Hematopoietic multipotent progenitor cell (in vitro differentiated cells): ENCODE results near the gene KDM5D. TPM values are rescaled to one million over a fixed set of nuclear protein-coding genes. Genes with fewer than 3 reads are reported as not detected.

ENCODE experiments used
- DNase-seq, 3 donors: peaks; one replicate each; pipeline ENCODE4 v3.0.0-alpha.2; 2011 to 2015; ENCODE audit warnings: low read depth in 2 of 3, low spot score in 2 of 3
- total RNA-seq: library from RNA; depleted of rRNA; stranded (reverse); fragments of >200 nt; gene quantifications from one replicate; pipeline ENCODE4 v1.2.3, GENCODE V29; 2012

The KDM5D gene
- 97.5 TPM for total RNA-seq

DNA sequence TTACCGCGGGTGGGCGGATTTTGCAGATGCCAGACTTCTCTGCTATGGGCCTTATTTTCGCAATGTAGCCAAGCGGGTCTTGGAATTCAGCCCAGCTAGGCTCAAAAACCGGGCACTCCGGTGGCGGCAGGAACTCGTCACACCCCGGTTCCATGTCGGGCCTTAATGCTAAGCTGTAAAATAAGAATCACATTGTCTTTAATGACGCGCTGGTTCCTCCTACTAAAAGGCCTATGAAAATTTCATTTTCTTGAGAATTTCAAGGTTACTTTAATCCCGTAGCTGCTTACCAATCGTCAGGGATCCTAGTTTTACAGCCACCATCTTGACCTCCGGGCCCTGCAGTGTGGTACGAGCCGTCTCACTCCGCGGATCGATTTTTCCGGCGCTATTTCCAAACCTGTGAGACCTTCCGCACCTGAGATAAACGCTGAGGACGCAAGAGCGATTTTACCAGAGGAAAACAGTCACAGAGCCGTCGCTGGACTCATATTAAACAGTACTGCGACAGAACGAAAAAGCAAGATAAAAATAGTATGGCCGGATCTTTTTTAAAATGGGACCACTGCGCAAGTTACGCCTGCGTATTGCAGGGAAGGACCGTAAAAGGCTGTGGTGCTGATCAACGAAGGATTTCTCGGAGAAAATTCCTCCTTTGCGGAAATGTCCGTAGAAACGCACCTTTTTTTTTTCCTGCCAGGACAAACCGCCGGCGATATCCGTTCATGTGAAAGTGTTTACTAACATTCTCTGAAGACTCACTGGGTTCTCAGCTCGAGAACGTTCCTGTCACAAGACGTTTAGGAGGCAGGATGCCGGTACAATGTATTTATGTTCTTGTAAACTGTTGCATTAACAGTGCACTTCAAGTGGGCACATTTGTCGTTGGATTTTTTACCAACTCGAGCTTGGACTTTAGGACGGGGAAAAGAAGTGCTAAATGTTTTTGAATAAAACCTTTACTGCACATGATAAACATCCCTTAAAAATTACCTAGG, at the start of gene KDM5D:
Gene KDM5D, minus strand, starts transcription at position 346 of the 998 bp plus-strand sequence. Its CDS starts 192 bp downstream, at position 154.
- DNase-seq = peak in 2 of 3 donors; percentile 76 to 79

DNA sequence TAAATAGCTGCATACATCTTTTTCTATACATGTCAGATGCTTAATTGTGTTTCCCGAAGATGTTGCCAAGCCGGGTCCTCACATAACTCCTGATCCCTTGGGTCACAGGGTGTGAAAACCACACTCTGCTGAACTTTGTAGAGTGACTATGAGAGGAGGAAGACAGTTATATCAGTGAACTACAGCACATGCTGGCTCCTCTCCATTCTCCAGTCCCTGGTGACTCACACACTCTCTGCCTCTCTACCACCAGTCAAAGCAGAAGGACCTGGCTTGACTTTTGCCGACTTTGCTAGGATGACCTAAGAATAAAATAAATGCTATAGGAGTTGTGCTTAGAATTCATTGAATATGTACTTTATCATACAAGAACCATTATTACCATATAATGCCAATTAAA, 23.8 kb upstream of the KDM5D start:
- no peak for DNase-seq

DNA sequence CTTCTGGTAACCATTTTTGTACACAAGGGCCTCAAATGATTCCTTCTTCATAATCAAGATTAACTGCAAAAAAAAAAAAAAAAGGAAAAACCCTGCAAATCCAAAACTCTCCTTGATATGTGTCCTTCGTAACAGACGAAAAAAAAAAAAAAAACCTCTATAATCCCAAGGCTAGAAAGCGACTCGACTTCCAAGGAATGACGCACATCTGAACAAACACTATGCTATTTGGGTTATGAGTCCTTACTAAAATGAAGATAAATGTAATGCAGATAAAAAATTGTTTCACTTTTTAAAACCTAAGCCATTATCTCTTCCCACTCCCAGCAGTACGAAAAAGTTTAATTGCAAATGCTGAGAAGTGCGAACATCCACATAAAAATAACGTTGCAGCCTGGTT, 1.2 kb downstream of the KDM5D start:
- DNase-seq = no peak

- DNase-seq = no peak
These were observed 2.4 kb downstream of the KDM5D start for GRCh38 chrY:19742153-19742552.

- no peak for DNase-seq
These were observed 10.1 kb downstream of the KDM5D start for GRCh38 chrY:19734425-19734824.

DNA sequence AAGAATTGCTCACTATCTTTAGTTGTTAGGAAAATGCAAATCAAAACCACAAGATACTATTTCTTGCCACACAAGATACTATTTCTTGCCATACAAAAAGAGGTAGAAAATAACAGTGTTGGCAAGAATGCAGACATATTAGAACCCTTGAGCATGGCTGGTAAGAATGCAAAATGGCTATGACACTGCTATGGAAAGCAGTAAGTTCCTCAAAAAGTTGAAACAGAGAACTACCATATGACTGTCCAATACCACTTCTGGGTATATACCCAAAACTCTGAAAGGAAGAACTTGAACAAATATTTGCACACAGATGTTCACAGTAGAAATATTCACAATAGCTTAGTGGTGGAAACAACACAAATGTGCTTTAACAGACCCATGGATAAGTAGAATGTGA, 26.6 kb downstream of the KDM5D start:
- no peak for DNase-seq

DNA sequence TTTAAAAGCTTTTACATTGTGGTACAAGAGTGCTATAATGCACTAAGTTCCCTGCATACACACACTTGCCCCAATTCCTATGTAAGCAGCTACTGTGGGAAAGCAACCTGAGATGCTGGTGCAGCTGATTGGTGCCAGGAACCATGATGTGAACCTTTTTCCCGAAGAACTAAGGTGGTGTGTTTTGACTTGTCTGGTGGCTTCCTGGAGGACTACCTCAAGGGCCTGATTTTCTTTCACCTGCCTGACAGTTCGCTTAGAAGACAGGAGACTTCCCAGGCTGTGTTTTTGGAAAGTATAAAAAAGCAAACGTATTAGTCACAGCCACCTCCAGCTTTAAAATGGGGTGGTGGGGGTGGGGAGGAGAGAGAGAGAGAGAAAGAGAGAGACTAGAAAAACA, 27.4 kb downstream of the KDM5D start:
- no peak for DNase-seq

DNA sequence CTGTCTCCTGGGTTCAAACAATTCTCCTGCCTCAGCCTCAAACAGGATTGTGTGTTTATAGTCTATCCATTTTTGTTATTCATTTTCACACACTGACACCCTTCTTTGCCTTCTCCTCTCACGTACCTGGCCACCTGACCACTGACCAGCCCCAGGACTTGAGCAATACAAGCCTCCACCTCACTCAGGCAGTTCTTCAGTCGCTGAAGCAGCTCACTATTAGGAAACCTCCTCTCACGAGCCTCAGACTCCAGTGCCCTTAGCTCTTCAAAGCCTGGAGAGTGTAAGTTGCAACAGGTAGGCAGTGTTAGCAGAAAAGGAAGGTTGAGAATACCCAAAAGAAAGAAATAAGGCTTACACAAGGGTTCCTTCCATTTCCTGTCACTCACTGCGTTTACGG, 29.3 kb downstream of the KDM5D start:
- no peak for DNase-seq

DNA sequence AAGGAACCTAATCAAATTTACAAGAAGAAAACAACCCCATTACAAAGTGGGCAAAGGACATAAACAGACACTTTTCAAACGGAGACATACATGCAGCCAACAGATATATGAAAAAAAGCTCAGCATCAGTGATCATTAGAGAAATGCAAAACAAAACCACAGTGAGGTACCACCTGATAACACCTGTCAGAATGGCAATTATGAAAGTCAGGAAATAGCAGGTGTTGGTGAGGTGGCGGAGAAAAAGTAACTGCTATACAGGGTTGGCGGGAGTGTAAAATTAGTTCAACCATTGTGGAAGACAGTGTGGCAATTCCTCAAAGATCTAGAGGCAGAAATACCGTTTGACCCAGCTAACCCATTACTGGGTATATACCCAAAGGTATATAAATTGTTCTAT, 31.1 kb downstream of the KDM5D start:
- no peak for DNase-seq

DNA sequence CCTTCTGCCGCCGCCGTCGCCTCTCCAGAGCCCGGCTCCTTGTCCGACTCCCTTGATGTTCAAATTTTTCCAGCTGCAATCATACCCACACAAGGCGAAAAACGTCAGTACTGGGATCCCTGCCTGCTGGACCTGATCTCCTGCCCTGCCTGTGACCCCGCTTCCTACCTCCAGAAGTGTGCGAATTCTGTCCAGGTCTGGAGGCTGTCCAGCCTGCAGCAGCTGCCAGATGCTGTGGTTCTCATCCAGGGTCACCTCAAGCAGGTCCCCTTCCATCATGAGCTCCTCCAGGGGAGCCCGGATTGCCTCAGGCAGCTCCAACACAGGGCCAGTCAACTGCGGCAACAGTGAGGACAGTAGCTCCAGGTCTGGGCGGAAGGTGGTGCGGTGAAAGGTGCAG, 38.3 kb downstream of the KDM5D start:
- no peak for DNase-seq

DNA sequence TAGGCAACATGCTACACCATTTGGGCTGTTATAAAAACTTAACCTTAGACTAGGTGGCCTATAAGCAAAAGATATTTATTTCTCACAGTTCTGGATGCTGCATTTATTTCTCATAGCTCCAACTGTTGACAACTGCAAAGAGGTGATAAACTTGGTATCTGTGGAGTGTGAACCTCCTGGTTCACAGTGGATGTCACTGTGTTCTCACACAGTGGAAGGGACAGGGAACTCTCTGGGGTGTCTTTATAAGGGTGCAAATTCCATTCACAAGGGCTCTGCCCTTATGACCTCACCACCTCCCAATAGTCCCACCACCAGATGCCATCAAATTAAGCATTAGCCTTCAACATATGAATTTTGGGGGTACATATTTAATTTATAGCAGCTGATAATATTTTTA, 46.0 kb downstream of the KDM5D start:
- no peak for DNase-seq

GRCh38 chrY:19680821-19681220, 63.7 kb downstream of the KDM5D start:
- DNase-seq = no peak
